Upper lobe of left lung (tissue), 4 donors: ENCODE results near the gene SPATA20.

Source experiments
- CTCF ChIP-seq, 6 experiments: fragments of 450-650 bp in 4 of 6; fragments of 200-600 bp in 2 of 6; sonication (generic) in 2 of 6; IDR thresholded peaks; one replicate each; pipeline ENCODE4 v1.5.1; 2016 to 2019; ENCODE audit warnings: antibody characterized with exemption in 6 of 6
- EP300 ChIP-seq, 4 donors: sonication (generic); formaldehyde crosslinking; IDR thresholded peaks; one replicate each; pipeline ENCODE4 v1.5.1; 2017; ENCODE audit warnings: antibody characterized with exemption in 4 of 4, control low read depth in 2 of 4

GRCh38 chr17:50517504-50518383 lies 29.2 kb upstream of the SPATA20 start:
- no peak for TF ChIP-seq CTCF (IDR thresholded peaks at IDR 0.05)
- no peak for TF ChIP-seq EP300 (IDR thresholded peaks at IDR 0.05)
